ENCODE data around the gene WDHD1. TPM values are rescaled to one million over a fixed set of nuclear protein-coding genes. Genes with fewer than 3 reads are reported as not detected.
"Not testable (repeated sequence)": the region's sequence is repeated elsewhere in the genome, so short reads cannot be mapped to it uniquely, and the experiment has no call there.

WDHD1 gene
- polyA plus RNA-seq, 5 donors, result 11.8 to 25.4 (median 19.2) TPM

- DNase-seq, result no peak
Measured at GRCh38 chr14:55047301-55048053, 20.6 kb upstream of the WDHD1 start.

- no peak for DNase-seq
Measured at GRCh38 chr14:55045087-55045486, 18.2 kb upstream of the WDHD1 start.

DNA sequence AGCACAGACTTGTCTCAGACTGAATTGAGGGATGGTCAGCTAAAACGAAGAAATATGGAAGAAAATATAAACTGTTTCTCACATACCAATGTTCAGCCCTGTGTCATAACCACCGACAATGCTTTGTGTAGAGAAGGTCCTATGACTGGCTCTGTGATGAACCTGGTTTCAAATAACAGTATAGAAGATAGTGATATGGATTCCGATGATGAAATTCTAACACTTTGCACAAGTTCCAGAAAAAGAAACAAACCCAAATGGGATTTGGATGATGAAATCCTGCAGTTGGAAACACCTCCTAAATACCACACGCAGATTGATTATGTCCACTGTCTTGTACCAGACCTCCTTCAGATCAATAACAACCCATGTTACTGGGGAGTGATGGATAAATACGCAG is 16.6 kb upstream of the WDHD1 start:
- no peak for DNase-seq

DNA sequence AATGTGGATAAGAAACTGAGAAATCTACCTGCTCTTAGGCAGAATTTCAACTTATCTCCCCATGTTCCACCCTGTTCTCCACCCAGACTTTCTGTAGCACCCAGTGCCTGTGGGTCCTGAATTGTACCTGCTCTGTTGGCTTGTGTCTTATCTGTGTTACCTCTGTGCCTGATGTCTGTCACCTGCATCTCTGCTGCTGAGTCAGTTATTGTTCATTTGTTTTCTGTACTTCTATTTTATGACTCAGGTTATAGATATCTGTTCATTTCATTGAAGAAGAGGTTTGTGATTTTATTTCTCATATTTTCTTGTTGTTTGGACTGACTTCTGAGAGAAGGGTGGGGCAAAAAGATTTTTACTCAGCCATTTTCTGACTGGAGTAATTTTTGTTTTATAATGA is 11.8 kb upstream of the WDHD1 start:
- no peak for DNase-seq

- DNase-seq, result not testable (repeated sequence)
Measured at GRCh38 chr14:55037995-55038394, 11.1 kb upstream of the WDHD1 start.

DNA sequence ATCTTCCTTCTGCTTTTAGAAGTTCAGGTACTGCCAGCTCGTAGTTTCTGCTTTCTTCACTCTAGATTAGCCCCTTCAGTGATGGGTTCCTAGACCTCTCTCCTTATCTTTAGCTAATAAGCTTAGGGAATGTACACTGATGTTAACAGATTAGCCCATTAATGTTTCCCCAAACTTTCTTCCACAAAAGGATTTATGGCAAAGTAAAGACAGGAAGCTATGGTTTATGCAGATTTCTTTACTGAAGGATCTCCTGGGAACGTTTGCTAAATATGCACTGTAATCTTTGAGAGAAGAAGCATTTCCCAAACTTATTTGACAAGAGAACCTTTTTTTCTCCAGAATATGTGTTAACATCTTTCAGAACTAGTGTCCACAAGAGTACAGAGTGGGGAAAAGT is 4.3 kb upstream of the WDHD1 start:
- no peak for DNase-seq

DNA sequence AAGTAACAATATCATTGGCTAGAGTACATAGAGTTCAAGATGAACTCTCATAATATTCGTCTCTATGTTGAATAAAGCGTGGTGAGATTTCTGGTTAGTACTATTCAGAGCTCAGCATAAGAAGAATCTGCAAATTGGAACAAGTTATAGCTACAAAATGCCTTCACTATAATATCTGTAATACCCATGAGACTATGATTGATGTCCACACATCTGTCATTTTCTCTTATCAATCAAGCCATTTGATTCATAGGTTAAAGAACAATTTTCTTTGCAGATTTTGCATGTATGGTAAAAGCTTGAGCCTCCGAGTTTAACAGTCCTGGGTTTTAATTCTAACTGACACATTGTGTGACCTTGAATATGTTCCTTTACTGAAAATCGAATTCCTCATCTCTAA is 1.6 kb upstream of the WDHD1 start:
- DNase-seq, result no peak

DNA sequence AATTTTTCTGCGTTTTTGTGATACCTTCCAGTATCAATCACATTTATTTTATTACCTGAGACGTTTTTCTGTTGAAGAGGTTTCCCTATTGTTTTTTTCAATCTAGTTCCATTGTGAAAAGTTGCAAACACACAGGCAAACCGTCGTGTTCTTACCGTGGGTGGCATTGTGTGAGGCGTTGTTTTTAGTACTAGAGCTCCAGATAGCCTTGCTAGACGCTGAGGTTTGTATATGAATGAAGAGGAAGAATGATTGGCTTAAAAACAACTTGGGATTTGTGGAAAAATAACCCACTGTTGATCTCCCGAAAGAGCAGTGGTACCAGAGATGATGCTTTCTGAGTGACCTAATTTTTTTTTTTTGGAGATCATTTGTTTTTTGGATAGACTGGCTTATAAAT is 1.2 kb upstream of the WDHD1 start:
- DNase-seq, result no peak

DNA sequence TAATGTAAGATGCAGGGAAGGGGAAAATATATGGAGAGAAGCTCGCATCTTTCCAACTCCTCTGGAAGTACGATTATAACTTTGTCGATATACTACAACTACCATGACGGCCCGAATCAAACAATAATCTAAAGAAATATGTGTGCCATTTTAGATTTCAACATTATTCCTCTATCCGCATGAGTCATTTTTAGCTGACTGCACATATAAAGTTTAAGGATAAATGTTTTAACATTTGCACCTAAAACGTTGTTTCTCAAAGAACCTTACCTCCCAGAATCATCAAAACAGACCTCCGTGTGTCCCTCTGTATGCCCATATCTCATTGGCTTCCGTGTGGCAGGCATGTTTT is 482 bp downstream of the WDHD1 start:
- no peak for DNase-seq

DNA sequence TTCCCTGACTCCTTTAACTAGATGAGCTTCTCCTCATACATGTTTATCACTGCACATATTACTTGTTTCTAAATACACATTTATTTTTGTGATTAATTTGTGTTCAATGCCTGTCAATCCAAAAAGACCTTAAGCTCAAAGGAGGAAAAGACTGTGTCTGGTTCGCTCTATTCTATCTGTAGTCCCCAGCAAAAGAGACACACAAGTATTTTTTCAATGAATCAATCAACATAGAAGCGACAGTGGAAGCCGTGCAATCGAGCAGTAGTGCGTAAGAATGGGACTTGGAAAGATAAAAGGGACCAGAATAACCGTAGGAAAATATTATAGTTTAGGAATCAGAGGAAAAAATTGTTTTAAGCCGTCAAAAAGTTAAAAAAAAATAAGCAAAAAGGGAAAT is 951 bp downstream of the WDHD1 start:
- DNase-seq, result no peak

- DNase-seq, result not testable (repeated sequence)
Measured at GRCh38 chr14:55024365-55024764, 2.5 kb downstream of the WDHD1 start.

DNA sequence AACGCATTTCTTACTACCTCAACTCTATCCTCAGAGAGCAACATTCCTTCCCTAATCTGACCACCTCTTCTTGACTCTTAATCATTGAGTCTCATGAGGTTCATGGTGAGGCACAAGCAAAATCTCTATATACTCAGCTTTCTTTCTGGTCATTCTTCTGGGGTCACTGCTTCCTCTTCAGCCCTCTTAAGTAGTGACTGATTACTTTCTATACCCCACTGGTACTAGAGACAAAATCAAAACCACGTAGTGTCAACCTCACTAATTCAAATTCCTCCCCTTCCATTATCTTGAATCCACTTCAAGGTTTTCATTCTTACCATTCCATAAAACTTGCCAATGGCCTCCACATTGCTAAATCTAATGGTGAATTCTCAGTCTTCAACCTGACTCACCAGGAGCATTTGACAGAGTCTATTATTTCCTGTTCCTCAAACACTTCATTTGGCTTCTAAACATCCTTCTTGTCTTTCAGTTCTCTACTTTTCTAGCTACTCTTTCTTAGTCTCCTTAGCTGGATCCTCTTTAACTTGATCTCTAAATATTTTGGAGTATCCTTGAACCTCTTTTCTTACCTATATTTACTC is 6.8 kb downstream of the WDHD1 start:
- no peak for DNase-seq

GRCh38 chr14:55015006-55015405 is 11.9 kb downstream of the WDHD1 start:
- DNase-seq, result no peak

DNA sequence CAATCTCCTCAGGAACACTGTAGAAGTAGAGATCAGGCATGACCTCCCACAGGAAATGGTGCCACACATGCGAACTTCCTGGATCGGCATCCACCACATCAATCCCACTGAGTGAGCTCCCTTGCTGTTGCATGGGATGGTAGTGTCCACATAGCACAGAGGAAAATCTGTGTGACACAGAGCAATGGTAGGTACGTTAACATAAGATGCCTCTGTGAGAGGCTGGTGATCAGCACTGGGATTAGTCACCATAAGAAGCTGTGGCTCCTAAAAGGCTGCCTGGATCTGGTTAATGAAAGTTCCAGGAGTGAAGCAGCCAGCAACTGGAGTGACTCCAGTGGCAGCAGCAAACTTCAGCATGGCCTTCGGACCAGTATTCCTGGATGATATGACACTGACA is 21.8 kb downstream of the WDHD1 start:
- DNase-seq, result no peak

DNA sequence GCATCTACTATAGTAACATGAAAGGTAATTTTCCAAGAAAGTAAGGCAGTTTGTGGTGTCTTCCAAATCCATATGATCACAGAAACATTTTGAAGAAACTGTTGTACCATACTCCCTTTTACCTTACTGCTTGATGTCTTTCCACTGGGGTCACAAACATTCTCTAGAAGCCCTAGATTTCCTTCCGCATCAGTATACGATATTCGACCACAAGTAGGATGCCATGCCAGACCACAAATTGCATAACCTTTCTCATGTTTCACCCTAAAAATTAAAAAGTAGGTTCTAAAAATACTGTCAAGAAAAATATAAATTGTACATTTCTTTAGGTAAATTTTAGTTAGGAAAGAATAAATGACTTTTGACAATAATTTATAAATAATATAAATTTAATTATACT is 26.5 kb downstream of the WDHD1 start:
- DNase-seq, result no peak

- DNase-seq, result no peak
Measured at GRCh38 chr14:54985156-54985555, 41.7 kb downstream of the WDHD1 start.

- no peak for DNase-seq
Measured at GRCh38 chr14:54981698-54982097, 45.2 kb downstream of the WDHD1 start.

GRCh38 chr14:54979039-54979438 is 47.9 kb downstream of the WDHD1 start:
- DNase-seq, result no peak

- no peak for DNase-seq
Measured at GRCh38 chr14:54976316-54976715, 50.6 kb downstream of the WDHD1 start.

DNA sequence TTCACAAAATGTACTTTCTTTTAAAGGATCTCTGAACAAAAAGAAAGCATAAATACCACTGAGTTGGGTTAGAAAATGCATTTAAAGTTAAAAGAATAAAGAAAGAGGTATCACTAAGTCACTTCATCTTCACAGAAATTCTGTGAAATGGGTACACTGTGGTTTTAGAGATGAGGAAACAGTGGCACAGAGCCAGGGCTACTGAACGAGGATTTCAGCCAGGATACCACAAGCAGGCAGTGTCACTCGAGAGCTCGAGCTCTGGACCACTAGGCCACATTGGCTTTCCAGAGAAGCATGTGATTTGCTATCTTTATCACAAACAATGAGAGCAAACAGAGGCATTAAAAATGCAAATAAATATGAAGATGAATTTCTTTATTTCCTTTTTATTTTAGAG is 51.0 kb downstream of the WDHD1 start:
- DNase-seq, result no peak

- DNase-seq, result no peak
Measured at GRCh38 chr14:54974788-54975414, 52.0 kb downstream of the WDHD1 start.

DNA sequence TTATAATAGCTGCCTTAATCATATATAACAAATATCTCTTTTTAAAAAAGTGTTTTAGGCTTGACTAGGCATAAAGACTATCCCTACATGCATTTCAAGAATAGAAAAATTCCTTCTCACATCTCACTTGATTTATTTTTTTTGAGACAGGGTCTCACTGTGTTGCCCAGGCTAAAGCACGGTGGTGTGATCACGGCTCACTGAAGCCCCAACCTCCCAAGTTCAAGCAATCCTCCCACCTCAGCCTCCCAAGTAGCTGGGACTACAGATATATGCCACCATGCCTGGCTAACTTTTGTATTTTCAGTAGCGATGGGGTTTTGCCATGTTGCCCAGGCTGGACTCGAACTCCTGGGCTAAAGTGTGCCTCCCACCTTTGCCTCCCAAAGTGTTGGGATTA is 59.4 kb downstream of the WDHD1 start:
- DNase-seq, result no peak

DNA sequence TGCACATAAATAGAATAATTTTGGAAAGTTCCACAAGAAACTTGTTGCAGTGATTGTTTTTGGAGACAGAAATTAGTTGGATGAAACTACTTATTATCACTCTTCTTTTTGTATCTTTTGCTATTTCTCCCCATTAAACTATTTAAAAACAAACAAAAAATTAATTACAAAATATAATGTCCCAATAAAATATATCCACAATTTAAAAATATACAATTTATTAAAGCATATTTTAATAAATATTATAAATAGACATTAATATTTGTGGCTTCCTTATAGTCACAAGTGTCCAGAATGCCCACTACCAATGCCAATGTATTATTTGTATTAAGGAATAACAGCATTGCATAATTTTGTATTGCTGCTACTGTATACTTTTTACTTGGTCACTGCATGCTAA is 71.8 kb downstream of the WDHD1 start:
- no peak for DNase-seq

DNA sequence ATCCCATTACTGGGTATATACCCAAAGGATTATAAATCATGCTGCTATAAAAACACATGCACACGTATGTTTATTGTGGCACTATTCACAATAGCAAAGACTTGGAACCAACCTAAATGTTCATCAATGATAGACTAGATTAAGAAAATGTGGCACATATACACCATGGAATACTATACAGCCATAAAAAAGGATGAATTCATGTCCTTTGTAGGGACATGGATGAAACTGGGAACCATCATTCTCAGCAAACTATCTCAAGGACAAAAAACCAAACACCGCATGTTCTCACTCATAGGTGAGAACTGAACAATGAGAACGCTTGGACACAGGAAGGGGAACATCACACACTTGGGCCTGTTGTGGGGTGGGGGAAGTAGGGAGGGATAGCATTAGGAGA is 73.3 kb downstream of the WDHD1 start:
- not testable (repeated sequence) for DNase-seq
